H1 (cell line): ENCODE results near the gene KCTD7. TPM values are rescaled to one million over a fixed set of nuclear protein-coding genes. Genes with fewer than 3 reads are reported as not detected.
"Not testable (repeated sequence)": the region's sequence is repeated elsewhere in the genome, so short reads cannot be mapped to it uniquely, and the experiment has no call there.

ENCODE experiments used
- CTCF ChIA-PET: fragments of 300-600 bp; sonication (Branson Sonifier 250); formaldehyde crosslinking; loops from one replicate; lab custom pipeline; 2021; ENCODE audit not compliant: partially characterized antibody; lab: Charles Lee
- POLR2A ChIA-PET: fragments of 300-600 bp; sonication (Branson Sonifier 250); formaldehyde crosslinking; loops from one replicate; lab custom pipeline; 2021; ENCODE audit warnings: inconsistent platforms; ENCODE audit not compliant: partially characterized antibody; lab: Charles Lee
- DNase-seq, 2 experiments: peaks; one replicate each; pipeline versions ENCODE4 v3.0.0 to v3.0.0-alpha.2; 2010 to 2022; ENCODE audit warnings: low spot score in 2 of 2, low read depth in 1 of 2, mixed read lengths in 1 of 2
- FAIRE-seq: peaks from 2 replicates; lab custom pipeline; 2011; peaks lifted over from hg19 to GRCh38; lab: Jason Lieb, UNC
- H2AFZ ChIP-seq: 2 replicates; pipeline ENCODE4 v1.8.1; 2012; ENCODE audit warnings: low read length, inconsistent platforms
- H2AK5ac ChIP-seq: 2 replicates; pipeline ENCODE4 v1.6.1; 2013; ENCODE audit warnings: low read depth, low read length
- H2BK120ac ChIP-seq: replicated peaks from 2 replicates; pipeline ENCODE3; 2013; ENCODE audit warnings: low read depth, low read length, inconsistent platforms
- H2BK12ac ChIP-seq: 2 replicates; pipeline ENCODE4 v1.6.1; 2013; ENCODE audit warnings: low read depth, low read length
- H2BK15ac ChIP-seq: 2 replicates; pipeline ENCODE4 v1.6.1; 2013; ENCODE audit warnings: low read length
- H2BK20ac ChIP-seq: 2 replicates; pipeline ENCODE4 v1.6.1; 2013; ENCODE audit warnings: low read length
- H2BK5ac ChIP-seq: 2 replicates; pipeline ENCODE4 v1.6.1; 2013; ENCODE audit warnings: low read depth, low read length
- H3K14ac ChIP-seq: 2 replicates; pipeline ENCODE4 v1.6.1; 2013; ENCODE audit warnings: inconsistent platforms; ENCODE audit not compliant: insufficient read length
- H3K18ac ChIP-seq: 2 replicates; pipeline ENCODE4 v1.6.1; 2013; ENCODE audit warnings: low read length; ENCODE audit errors: extremely low read depth
- H3K23ac ChIP-seq: 2 replicates; pipeline ENCODE4 v1.6.1; 2013; ENCODE audit warnings: inconsistent platforms; ENCODE audit not compliant: insufficient read length
- H3K23me2 ChIP-seq: 2 replicates; pipeline ENCODE4 v1.6.1; 2013; ENCODE audit warnings: low read depth, low read length
- H3K27ac ChIP-seq: 2 replicates; pipeline ENCODE4 v1.6.1; 2011; ENCODE audit warnings: low read depth, low read length, inconsistent platforms
- H3K27me3 ChIP-seq, 4 experiments: replicated peaks in 1 of 4; 1 replicate in 1 of 4; 2 replicates in 3 of 4; pipeline versions ENCODE4 v1.6.1 to v1.8.1; 2011 to 2013; ENCODE audit warnings: low read length in 3 of 4, mild to moderate bottlenecking in 3 of 4, inconsistent platforms in 2 of 4, mixed read lengths in 2 of 4, moderate library complexity in 1 of 4; ENCODE audit not compliant: control insufficient read depth in 3 of 4, insufficient read depth in 3 of 4; ENCODE audit errors: extremely low read depth in 1 of 4
- H3K36me3 ChIP-seq, 4 experiments: 2 replicates each; pipeline versions ENCODE4 v1.6.1 to v1.8.1; 2011 to 2013; ENCODE audit warnings: mild to moderate bottlenecking in 4 of 4, low read length in 3 of 4, moderate library complexity in 2 of 4, control low read depth in 1 of 4, inconsistent platforms in 1 of 4; ENCODE audit not compliant: insufficient read depth in 4 of 4, control insufficient read depth in 2 of 4
- H3K4ac ChIP-seq: replicated peaks from 2 replicates; pipeline ENCODE3; 2013; ENCODE audit warnings: low read length, low read depth, mixed read lengths, inconsistent platforms; ENCODE audit not compliant: insufficient read length
- H3K4me1 ChIP-seq, 4 experiments: replicated peaks in 1 of 4; 1 replicate in 1 of 4; 2 replicates in 3 of 4; pipeline versions ENCODE4 v1.6.1 to v1.8.1; 2011 to 2013; ENCODE audit warnings: low read length in 3 of 4, inconsistent platforms in 2 of 4, mixed read lengths in 1 of 4; ENCODE audit not compliant: insufficient read depth in 4 of 4, control insufficient read depth in 3 of 4
- H3K4me2 ChIP-seq, 2 experiments: 2 replicates each; pipeline versions ENCODE4 v1.6.1 to v1.8.1; 2011 to 2013; ENCODE audit warnings: low read depth in 2 of 2, low read length in 2 of 2, control low read depth in 1 of 2, inconsistent platforms in 1 of 2, mild to moderate bottlenecking in 1 of 2; ENCODE audit not compliant: insufficient read depth in 1 of 2
- H3K4me3 ChIP-seq, 4 experiments: fragments of 200-600, 300-600 bp in 1 of 4; sonication (generic), shearing (Covaris generic), sonication (Bioruptor Twin) in 1 of 4; 2 replicates each; pipeline versions ENCODE4 v1.5.1 to v1.8.1; 2011 to 2016; ENCODE audit warnings: low read length in 4 of 4, low read depth in 3 of 4, control low read depth in 2 of 4, inconsistent platforms in 2 of 4, mild to moderate bottlenecking in 2 of 4, mixed read lengths in 1 of 4, moderate library complexity in 1 of 4; ENCODE audit not compliant: insufficient read depth in 2 of 4; ENCODE audit errors: extremely low read depth in 1 of 4
- H3K56ac ChIP-seq: replicated peaks from 2 replicates; pipeline ENCODE3; 2013; ENCODE audit warnings: low read depth, mild to moderate bottlenecking, mixed read lengths, low read length, inconsistent platforms; ENCODE audit not compliant: insufficient read length
- H3K79me1 ChIP-seq: 2 replicates; pipeline ENCODE4 v1.6.1; 2013; ENCODE audit warnings: low read depth, low read length, control low read depth
- H3K79me2 ChIP-seq, 2 experiments: 2 replicates each; pipeline versions ENCODE4 v1.6.1 to v1.8.1; 2012 to 2013; ENCODE audit warnings: low read length in 2 of 2, mild to moderate bottlenecking in 2 of 2, inconsistent platforms in 1 of 2; ENCODE audit not compliant: insufficient read depth in 2 of 2, control insufficient read depth in 1 of 2
- H3K9ac ChIP-seq, 4 experiments: replicated peaks in 1 of 4; 1 replicate in 1 of 4; 2 replicates in 3 of 4; pipeline versions ENCODE4 v1.6.1 to v1.8.1; 2011 to 2013; ENCODE audit warnings: low read depth in 3 of 4, low read length in 3 of 4, control low read depth in 2 of 4, mild to moderate bottlenecking in 2 of 4, moderate library complexity in 2 of 4, inconsistent platforms in 1 of 4; ENCODE audit errors: extremely low read depth in 1 of 4
- H3K9me3 ChIP-seq, 2 experiments: 2 replicates each; pipeline versions ENCODE4 v1.6.1 to v1.8.1; 2012 to 2013; ENCODE audit warnings: mild to moderate bottlenecking in 2 of 2, moderate library complexity in 2 of 2, control low read depth in 1 of 2, inconsistent platforms in 1 of 2, low read depth in 1 of 2, low read length in 1 of 2, mixed read lengths in 1 of 2; ENCODE audit not compliant: insufficient read depth in 2 of 2
- H4K20me1 ChIP-seq, 2 experiments: replicated peaks in 1 of 2; 2 replicates each; pipeline versions ENCODE3 to v1.8.1; 2011 to 2013; ENCODE audit warnings: inconsistent platforms in 2 of 2, low read length in 2 of 2, mild to moderate bottlenecking in 1 of 2; ENCODE audit not compliant: insufficient read depth in 2 of 2, control insufficient read depth in 1 of 2
- H4K5ac ChIP-seq: 2 replicates; pipeline ENCODE4 v1.6.1; 2013; ENCODE audit warnings: low read length, low read depth, mixed read lengths, inconsistent platforms; ENCODE audit not compliant: insufficient read length
- H4K8ac ChIP-seq: 2 replicates; pipeline ENCODE4 v1.8.0; 2013; ENCODE audit warnings: mild to moderate bottlenecking, moderate library complexity, low read length, inconsistent platforms; ENCODE audit not compliant: insufficient read depth; ENCODE audit errors: extremely low read depth
- H4K91ac ChIP-seq: replicated peaks from 2 replicates; pipeline ENCODE3; 2013; ENCODE audit warnings: low read length, mixed read lengths, inconsistent platforms; ENCODE audit not compliant: insufficient read length
- POLR2AphosphoS5 ChIP-seq: IDR thresholded peaks from 2 replicates; pipeline ENCODE4 v1.6.1; 2011; ENCODE audit warnings: low read depth, low read length
- WGBS, 2 experiments: shearing (Covaris generic) in 1 of 2; methylation state at CpG; one replicate each; pipeline versions ENCODE4 v1.1.6 to v1.1.7; 2013 to 2015; ENCODE audit warnings: low lambda C conversion rate in 2 of 2, mixed read lengths in 2 of 2, inconsistent platforms in 1 of 2, low coverage in 1 of 2, missing lambda C conversion rate in 1 of 2; ENCODE audit not compliant: insufficient replicate concordance in 2 of 2, insufficient coverage in 1 of 2, insufficient read length in 1 of 2; ENCODE audit errors: extremely low coverage in 1 of 2, missing lambda C conversion rate in 1 of 2; 5-methylcytosine and 5-hydroxymethylcytosine counted together
- polyA plus RNA-seq, 7 experiments: library from polyadenylated mRNA; depleted of rRNA in 3 of 7; stranded (reverse) in 5 of 7; unstranded in 2 of 7; fragments of >200 nt in 5 of 7; fragments of 200-250 nt in 2 of 7; gene quantifications; 1 replicate in 5 of 7; 2 replicates in 1 of 7; 4 replicates in 1 of 7; pipeline versions ENCODE4 v1.2.1 to v1.2.3, GENCODE V29; 2011 to 2013; ENCODE audit warnings: missing spikeins in 2 of 7, mixed read lengths in 2 of 7
- total RNA-seq: library from RNA; stranded (reverse); fragmentation: NEBNext Ultra II Directional; extraction: Animal tissue kit (Norgen Biotek cat#: 25700); gene quantifications from 2 replicates; pipeline ENCODE4 v1.2.1, GENCODE V29; 2021

The KCTD7 gene
- total and polyA plus RNA-seq, 2 of the 8 experiments (the other 6 are each of a cell fraction or from before 2014, with no cell fraction given): 8.6 to 11.9 TPM

DNA sequence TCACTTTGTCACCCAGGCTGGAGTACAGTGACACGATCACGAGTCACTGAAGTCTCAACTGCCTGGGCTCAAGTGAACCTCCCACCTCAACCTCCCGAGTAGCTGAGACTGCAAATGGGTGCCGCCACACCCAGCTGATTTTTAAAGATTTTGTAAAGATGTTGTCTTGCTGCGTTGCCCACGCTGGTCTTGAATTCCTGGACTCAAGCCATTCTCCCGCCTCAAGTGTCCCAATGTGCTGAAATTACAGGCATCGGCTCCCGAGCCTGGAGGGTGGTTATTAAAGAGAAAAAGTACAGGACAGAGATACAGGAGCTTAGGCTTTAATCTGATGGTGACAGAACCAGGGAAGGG lies 55.1 kb downstream of the KCTD7 start:
- H3K27ac ChIP-seq: no peak overlapping the region
- peaks cover 4% of the 10 kb centered on the region; the same call in 1 of the 2 replicates for H3K79me1 ChIP-seq
- H2BK12ac ChIP-seq: no peak overlapping the region
- H4K91ac ChIP-seq: no peak overlapping the region
- no peak for TF ChIP-seq POLR2AphosphoS5
- H4K8ac ChIP-seq: no peak overlapping the region
- H2AK5ac ChIP-seq: no peak overlapping the region
- 90% methylated on average over 9 of the region's 9 CpGs; no CpG with 5 or more reads in 1 of the 2 experiments for WGBS, 2 experiments
- peaks cover 8% of the 10 kb centered on the region; the same call in 1 of the 2 replicates for H3K23me2 ChIP-seq
- no peak overlapping the region for H2BK5ac ChIP-seq
- H3K23ac ChIP-seq: no peak overlapping the region
- H3K9ac ChIP-seq: no peak overlapping the region
- no peaks in the 10 kb centered on the region for H3K27me3 ChIP-seq
- no peak overlapping the region for H3K56ac ChIP-seq
- H3K18ac ChIP-seq: no peak overlapping the region
- H3K9me3 ChIP-seq: no peaks in the 10 kb centered on the region
- H3K4me2 ChIP-seq: no peak overlapping the region; a peak in 1 of 4 replicates
- no peak overlapping the region for H2BK15ac ChIP-seq
- H3K14ac ChIP-seq: no peak overlapping the region
- H3K4ac ChIP-seq: no peak overlapping the region
- FAIRE-seq (no peak), DNase-seq (no peak)
- POLR2A ChIA-PET: interaction anchor here (1.0 to 1.7 kb wide), 2 partner anchors 18 to 29 kb away, joined by 3 to 7 read pairs; no protein-coding TSS in a partner anchor
- H3K79me2 ChIP-seq: peaks cover 0 to 3% of the 10 kb centered on the region in 2 experiments; a peak in 1 of 4 replicates
- no peaks in the 10 kb centered on the region; a peak in 2 of 7 replicates for H3K4me1 ChIP-seq
- peaks cover 0 to 3% of the 10 kb centered on the region in 2 experiments for H4K20me1 ChIP-seq
- H2BK20ac ChIP-seq: no peak overlapping the region
- no peak overlapping the region for H2BK120ac ChIP-seq
- no peak overlapping the region for H3K4me3 ChIP-seq
- no peaks in the 10 kb centered on the region for H3K36me3 ChIP-seq
- CTCF ChIA-PET: interaction anchor here (0.9 to 1.4 kb wide), 2 partner anchors 18 to 126 kb away, joined by 4 to 5 read pairs; no protein-coding TSS in a partner anchor
- no peak overlapping the region for H4K5ac ChIP-seq
- H2AFZ ChIP-seq: no peak overlapping the region

DNA sequence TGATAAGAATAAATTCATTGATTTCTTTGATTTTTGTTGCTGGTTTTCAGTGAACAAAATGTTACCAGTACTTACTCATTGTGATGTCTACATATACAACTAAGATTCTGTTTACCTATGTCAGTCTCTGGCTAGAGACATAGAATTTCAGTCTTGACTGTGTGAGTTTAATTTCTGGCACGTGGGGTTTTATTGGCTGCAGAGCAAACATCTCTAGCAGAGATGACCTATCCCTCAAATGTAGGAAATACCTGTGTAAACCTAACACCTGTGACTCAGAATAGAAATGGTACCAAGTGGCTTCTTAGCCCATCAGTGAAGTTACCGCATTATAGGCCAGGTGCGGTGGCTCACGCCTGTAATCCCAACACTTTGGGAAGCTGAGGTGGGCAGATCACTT lies 57.0 kb downstream of the KCTD7 start:
- not testable (repeated sequence) for H3K18ac ChIP-seq, H3K9ac ChIP-seq, H2BK5ac ChIP-seq, H2BK15ac ChIP-seq, H4K20me1 ChIP-seq, H4K91ac ChIP-seq, H3K14ac ChIP-seq, H3K4me2 ChIP-seq, DNase-seq, H3K23me2 ChIP-seq, H3K79me2 ChIP-seq, H3K9me3 ChIP-seq, H4K8ac ChIP-seq, H3K23ac ChIP-seq, H3K4me1 ChIP-seq, H3K56ac ChIP-seq, H4K5ac ChIP-seq, H2BK12ac ChIP-seq, H3K4me3 ChIP-seq, H3K79me1 ChIP-seq, H2BK120ac ChIP-seq, H3K27me3 ChIP-seq, H3K4ac ChIP-seq, H2AK5ac ChIP-seq, H2AFZ ChIP-seq, H3K27ac ChIP-seq, FAIRE-seq, H2BK20ac ChIP-seq, H3K36me3 ChIP-seq
- ChIA-PET POLR2A (interaction anchor here (0.7 kb wide), 1 partner anchor 24 kb away, joined by 4 read pairs; no protein-coding TSS in a partner anchor), CTCF (interaction anchor here (0.8 kb wide), 1 partner anchor 655 kb away, joined by 3 read pairs; no protein-coding TSS in a partner anchor)
- WGBS, 2 experiments: 88% methylated on average over 4 of the region's 4 CpGs; no CpG with 5 or more reads in 1 of the 2 experiments
